ENCODE data around the gene INTS6.
A peak's percentile ranks its signal among the peaks of the same experiment; 100 is the strongest.

Gene INTS6

DNA sequence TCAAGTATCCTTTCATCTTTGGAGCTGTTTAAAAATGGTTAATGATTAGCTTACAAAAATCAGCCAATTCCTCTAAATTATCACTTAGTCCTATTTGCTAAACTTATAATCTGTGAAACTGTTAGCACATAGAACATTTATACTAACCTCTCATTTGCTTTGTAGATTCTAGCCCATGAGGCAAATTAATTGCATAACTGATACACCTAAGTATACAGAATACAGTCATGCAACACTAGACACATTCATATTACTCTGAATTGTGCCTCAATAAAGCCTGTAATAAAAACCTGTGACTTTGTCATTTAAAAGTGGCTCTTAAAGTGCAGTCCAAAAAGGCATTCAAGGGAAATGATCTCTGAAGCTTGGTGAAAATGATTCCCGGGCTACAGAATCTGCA is 92.3 kb downstream of the INTS6 start:
- no peak for DNase-seq (ENCODE audit: low read depth)
- TF ChIP-seq, protein P1, sequence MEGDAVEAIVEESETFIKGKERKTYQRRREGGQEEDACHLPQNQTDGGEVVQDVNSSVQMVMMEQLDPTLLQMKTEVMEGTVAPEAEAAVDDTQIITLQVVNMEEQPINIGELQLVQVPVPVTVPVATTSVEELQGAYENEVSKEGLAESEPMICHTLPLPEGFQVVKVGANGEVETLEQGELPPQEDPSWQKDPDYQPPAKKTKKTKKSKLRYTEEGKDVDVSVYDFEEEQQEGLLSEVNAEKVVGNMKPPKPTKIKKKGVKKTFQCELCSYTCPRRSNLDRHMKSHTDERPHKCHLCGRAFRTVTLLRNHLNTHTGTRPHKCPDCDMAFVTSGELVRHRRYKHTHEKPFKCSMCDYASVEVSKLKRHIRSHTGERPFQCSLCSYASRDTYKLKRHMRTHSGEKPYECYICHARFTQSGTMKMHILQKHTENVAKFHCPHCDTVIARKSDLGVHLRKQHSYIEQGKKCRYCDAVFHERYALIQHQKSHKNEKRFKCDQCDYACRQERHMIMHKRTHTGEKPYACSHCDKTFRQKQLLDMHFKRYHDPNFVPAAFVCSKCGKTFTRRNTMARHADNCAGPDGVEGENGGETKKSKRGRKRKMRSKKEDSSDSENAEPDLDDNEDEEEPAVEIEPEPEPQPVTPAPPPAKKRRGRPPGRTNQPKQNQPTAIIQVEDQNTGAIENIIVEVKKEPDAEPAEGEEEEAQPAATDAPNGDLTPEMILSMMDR (conservative IDR thresholded peaks at IDR 0.05; ENCODE audit: low read length) = no peak
- H3K4me3 ChIP-seq (ENCODE audit: low read length) = no peak overlapping the region

DNA sequence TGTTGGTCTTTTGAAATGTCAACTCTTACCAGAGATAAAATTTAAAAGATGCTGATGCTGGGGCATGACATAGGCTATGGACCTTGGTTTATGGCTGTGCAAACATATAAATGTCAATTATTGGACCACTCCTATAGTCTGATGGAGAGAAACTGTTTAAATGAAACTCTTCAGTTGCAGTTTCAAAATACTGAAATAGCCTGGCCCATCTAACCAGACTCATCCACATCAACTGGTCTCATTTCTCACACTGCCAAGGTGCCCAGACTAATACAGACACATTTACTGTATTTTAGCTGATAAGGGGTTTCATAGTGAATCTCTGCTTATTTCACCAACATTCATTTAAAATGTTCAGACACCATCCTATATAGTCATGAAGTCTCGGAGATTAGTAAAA is 93.5 kb downstream of the INTS6 start:
- DNase-seq (ENCODE audit: low read depth) = no peak
- TF ChIP-seq, protein P1 (conservative IDR thresholded peaks at IDR 0.05; ENCODE audit: low read length) = no peak
- no peak overlapping the region for H3K4me3 ChIP-seq (ENCODE audit: low read length)

DNA sequence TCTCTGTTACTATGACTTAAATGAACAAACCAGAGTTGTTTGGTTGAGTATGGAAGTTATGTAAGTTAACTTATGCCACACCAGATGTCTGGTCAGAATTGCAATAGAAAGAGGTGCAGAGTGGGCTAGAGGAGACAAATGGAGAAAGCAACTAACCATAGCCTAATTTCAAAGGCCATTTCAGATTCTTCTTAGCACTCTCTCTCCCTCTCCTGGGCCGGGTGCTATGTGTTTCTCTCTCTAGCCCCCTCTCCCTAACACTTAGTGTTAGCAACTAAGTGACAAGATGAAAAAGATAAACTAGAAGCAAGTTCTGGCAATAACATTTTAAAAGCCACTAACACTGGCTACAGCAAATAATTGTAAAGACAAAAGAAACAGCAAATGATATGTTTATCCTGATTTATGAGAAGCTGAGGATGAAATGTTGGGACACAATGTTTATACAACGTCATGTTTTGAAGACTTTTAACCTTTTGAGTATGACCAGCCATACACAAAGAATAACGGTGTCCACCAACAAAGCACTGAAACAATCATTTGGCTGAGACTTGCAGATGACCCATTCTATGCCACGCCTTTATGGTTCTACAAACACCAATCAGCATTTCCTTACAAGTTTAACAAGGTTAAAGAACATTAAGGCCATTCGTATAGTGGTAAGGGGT is 94.8 kb downstream of the INTS6 start:
- TF ChIP-seq, protein P1 (conservative IDR thresholded peaks at IDR 0.05; ENCODE audit: low read length) = no peak
- DNase-seq (ENCODE audit: low read depth) = peak; percentile 9
- no peak overlapping the region for H3K4me3 ChIP-seq (ENCODE audit: low read length)

DNA sequence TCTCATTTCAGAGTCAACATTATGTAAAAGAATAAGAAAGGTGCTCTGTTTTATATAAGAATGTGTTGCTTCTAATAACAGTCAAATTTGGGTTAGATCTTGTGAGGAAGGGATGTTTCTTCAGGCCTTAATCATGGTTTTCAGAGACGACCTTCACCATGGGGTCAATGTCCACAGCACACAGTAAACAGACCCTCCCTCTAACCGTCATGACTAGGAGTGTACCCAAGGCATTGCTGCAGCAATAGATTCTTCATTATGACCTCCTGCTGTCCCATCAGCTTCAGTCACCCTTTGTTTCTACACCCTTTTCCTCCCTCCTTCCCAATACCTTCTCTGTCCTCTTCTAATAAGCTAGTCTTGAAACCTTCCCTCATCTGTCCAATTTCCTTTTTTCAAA is 97.6 kb downstream of the INTS6 start:
- H3K4me3 ChIP-seq (ENCODE audit: low read length) = no peak overlapping the region
- TF ChIP-seq, protein P1 (conservative IDR thresholded peaks at IDR 0.05; ENCODE audit: low read length) = no peak
- no peak for DNase-seq (ENCODE audit: low read depth)

DNA sequence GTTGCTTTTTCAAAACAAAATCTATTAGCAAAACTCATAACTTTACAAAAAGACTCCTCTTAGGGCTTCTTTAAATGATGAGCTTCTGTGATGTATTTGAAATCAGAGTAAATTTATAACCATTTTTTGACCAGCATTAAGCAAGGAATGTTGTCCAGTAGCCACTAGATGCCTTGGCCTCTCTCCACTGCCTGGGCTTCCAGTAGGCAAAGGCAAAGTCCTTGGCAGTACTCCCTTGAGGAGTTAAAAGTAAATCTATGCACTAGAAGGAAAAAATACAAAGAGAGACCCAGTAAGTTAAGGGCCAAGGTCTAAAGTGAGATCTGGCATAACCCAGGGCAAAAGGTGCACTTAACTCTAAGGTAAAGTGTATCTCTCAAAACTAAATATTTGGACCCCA is 103.8 kb downstream of the INTS6 start:
- DNase-seq (ENCODE audit: low read depth) = peak; percentile 45
- TF ChIP-seq, protein P1 (conservative IDR thresholded peaks at IDR 0.05; ENCODE audit: low read length) = no peak
- no peak overlapping the region for H3K4me3 ChIP-seq (ENCODE audit: low read length)

DNA sequence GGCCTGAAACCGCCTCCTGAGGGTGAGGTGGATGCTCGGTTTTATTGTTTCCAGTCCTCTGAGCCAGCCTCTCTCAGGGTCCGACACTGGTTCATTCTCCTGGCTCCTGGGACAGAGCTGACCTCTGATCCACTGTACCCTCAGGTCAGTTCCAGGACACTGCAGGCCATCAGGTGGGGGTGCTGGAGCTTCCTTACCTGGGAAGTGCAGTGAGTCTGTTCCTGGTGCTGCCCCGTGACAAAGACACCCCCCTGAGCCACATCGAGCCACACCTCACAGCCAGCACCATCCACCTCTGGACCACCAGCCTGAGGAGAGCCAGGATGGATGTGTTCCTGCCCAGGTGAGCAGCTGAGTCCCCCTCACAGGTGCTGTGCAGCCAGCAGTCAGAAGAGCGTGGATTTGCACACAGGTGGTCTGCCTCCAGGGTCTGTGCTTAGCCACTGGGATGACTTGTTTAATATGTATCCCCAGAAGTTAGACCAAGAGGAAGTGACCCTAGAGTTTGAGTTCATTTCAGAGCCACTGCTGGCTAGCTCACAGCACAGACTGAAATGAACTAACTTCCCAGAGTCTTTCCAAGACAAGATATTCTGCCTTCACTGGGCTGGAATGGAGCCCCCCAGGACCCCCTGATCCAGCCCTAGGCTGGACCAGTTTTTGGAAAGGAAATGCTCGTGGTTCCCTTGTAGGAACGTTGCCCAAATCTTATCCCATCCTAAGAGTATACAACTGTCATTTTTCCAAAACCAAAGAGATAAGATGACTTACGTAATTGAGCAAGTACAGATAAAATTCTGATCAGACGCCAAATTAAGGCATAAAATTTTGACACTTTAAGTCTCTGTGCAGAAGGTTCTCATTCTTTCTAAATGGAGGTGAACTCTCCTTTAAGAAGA is 104.5 kb downstream of the INTS6 start:
- no peak for DNase-seq (ENCODE audit: low read depth)

More for the DNA sequence above, 104.5 kb downstream of the INTS6 start:
- no peak overlapping the region for H3K4me3 ChIP-seq (ENCODE audit: low read length)
- TF ChIP-seq, protein P1 (conservative IDR thresholded peaks at IDR 0.05; ENCODE audit: low read length) = no peak
